GM12892 (cell line): ENCODE results near the gene GRIA1.

Experiments
- POLR2A ChIP-seq: IDR thresholded peaks from 2 replicates; pipeline ENCODE4 v1.6.1; 2011; ENCODE audit warnings: low read depth, low read length, control low read depth
- POLR2AphosphoS5 ChIP-seq: IDR thresholded peaks from 2 replicates; pipeline ENCODE4 v1.6.1; 2011; ENCODE audit warnings: low read depth, low read length, control low read depth

GRCh38 chr5:153469423-153469822 is 21.0 kb upstream of the GRIA1 start:
- TF ChIP-seq POLR2AphosphoS5 (no peak), POLR2A (no peak)
